ENCODE data around the gene DDX56. TPM values are rescaled to one million over a fixed set of nuclear protein-coding genes. Genes with fewer than 3 reads are reported as not detected.

Gene DDX56
- total RNA-seq, 1 experiment from 2014 or later, result 120 TPM

- no peak overlapping the region for H3K4ac ChIP-seq (ENCODE audit: low read depth, low read length)
- no peak overlapping the region for H2BK12ac ChIP-seq (ENCODE audit: insufficient read length, low read depth, low read length)
- H3K4me2 ChIP-seq (ENCODE audit: insufficient read depth, insufficient read length, low read length), result no peak overlapping the region
- Mint-ChIP-seq H3K27ac (no peak overlapping the region; a peak in 1 of 7 replicates), H3K27me3 (ENCODE audit: low read depth) (no peaks in the 10 kb centered on the region; the same call in 1 of the 2 replicates), H3K4me3 (no peak overlapping the region), H3K9me3 (peaks cover 0 to under 1% of the 10 kb centered on the region in 2 experiments; a peak in 2 of 5 replicates), H3K36me3 (ENCODE audit: insufficient read depth in 1 of 3, low read depth in 3 of 3) (no peaks in the 10 kb centered on the region; a peak in 1 of 7 replicates), H3K4me1 (peaks cover 0 to 4% of the 10 kb centered on the region in 2 experiments; a peak in 1 of 4 replicates)
- H3K18ac ChIP-seq (ENCODE audit: insufficient read length, low read depth, low read length), result no peak overlapping the region
- no peaks in the 10 kb centered on the region for H3K4me1 ChIP-seq (ENCODE audit: insufficient read depth, low read length)
- TF ChIP-seq CTCF (conservative IDR thresholded peaks at IDR 0.05), result no peak
- no CpG with 5 or more reads among the region's 5 CpGs for WGBS (ENCODE audit: extremely low coverage, insufficient read length, low lambda C conversion rate)
- H4K20me1 ChIP-seq (ENCODE audit: control insufficient read depth, insufficient read depth, insufficient read length), result no peaks in the 10 kb centered on the region
- H3K79me1 ChIP-seq (ENCODE audit: insufficient read depth, low read depth, low read length, poor library complexity, severe bottlenecking), result no peaks in the 10 kb centered on the region
- H3T11ph ChIP-seq (ENCODE audit: low read length), result no peak overlapping the region
- H3K14ac ChIP-seq (ENCODE audit: insufficient read depth, low read length), result no peak overlapping the region
- H2AK5ac ChIP-seq (ENCODE audit: insufficient read length, low read length), result no peak overlapping the region
- H2BK15ac ChIP-seq (ENCODE audit: low read depth, low read length), result no peak overlapping the region
- no peak overlapping the region for H3K23ac ChIP-seq (ENCODE audit: insufficient read length, low read depth, low read length)
- no peak overlapping the region for H3K9ac ChIP-seq (ENCODE audit: extremely low read depth, insufficient read length, low read length)
- no peak overlapping the region for H3K56ac ChIP-seq (ENCODE audit: insufficient read length, low read depth, low read length)
- no peak for DNase-seq
- no peak overlapping the region for H4K5ac ChIP-seq (ENCODE audit: insufficient read length, low read depth, low read length)
- no peaks in the 10 kb centered on the region for H3K9me3 ChIP-seq (ENCODE audit: control insufficient read depth, low read depth, low read length)
- H3K23me2 ChIP-seq (ENCODE audit: insufficient read length, low read depth, low read length, poor library complexity, severe bottlenecking), result no peaks in the 10 kb centered on the region
- H3K27ac ChIP-seq (ENCODE audit: insufficient read length, low read depth, low read length), result no peak overlapping the region
- H3K27me3 ChIP-seq (ENCODE audit: insufficient read depth, low read length), result no peaks in the 10 kb centered on the region
- no peak overlapping the region for H4K8ac ChIP-seq (replicated peaks; ENCODE audit: insufficient read length, low read depth, low read length)
- H2BK5ac ChIP-seq (ENCODE audit: insufficient read length, low read length), result no peak overlapping the region
- no peak overlapping the region for H2AFZ ChIP-seq (ENCODE audit: low read length)
- H2BK120ac ChIP-seq (ENCODE audit: low read depth, low read length, poor library complexity, severe bottlenecking), result no peak overlapping the region
- no peak overlapping the region for H2BK20ac ChIP-seq (ENCODE audit: low read depth, low read length, poor library complexity, severe bottlenecking)
- H3K79me2 ChIP-seq (ENCODE audit: insufficient read depth, low read length), result no peaks in the 10 kb centered on the region
- no peak overlapping the region for H4K91ac ChIP-seq (ENCODE audit: insufficient read length, low read depth, low read length)
Observed at GRCh38 chr7:44534087-44534486, 39.6 kb downstream of the DDX56 start.
